CD4-positive, alpha-beta T cell treated with Interleukin-21 for 1 hour (primary cell): ENCODE results near the gene COPS3.
A peak's percentile ranks its signal among the peaks of the same experiment; 100 is the strongest.
"Not testable (repeated sequence)": the region's sequence is repeated elsewhere in the genome, so short reads cannot be mapped to it uniquely, and the experiment has no call there.

Experiments used
- DNase-seq: peaks from one replicate; pipeline ENCODE4 v3.0.0-alpha.2; 2020

Gene COPS3

DNA sequence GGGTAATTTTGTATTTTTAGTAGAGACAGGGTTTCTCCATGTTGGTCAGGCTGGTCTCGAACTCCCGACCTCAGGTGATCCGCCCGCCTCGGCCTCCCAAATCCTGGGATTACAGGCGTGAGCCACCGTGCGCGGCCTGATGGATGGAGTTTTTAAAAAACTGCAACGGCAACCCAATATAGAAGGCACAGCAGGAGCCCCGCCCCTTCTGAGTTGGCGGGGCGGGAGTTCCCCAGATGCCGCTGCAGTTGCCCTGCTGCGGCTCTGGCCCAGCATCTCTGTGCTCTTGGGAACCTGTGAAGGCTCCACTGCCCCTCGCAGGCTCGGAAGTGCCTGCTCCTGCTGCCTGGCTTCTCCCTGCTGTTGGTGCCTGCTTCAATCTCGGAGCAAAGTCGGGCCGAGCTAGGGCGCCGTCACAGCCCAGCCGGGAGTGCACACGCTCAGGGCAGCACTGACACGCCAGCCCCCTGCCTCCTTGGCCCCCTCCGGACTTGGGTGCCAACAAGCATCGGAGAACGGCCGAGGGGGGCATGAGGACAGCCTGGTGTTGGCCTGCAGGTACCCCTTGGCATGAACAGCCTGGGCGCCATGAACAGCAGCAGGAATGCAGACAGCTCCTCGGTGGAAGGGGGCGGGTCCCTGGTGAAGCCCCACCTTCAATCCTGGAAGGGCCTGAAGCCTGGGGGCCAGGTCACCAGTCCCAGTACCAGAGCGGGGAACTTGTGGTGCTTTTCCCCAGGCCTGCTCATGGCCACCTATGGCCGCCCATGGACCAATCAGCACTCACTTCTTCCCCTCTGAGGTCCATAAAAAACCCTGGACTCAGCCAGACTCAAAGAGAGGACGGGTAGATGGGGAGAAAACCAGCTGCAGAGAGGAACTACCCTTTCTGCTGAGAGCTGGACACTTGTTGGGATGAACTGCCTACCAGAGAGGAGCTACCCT lies 19.9 kb upstream of the COPS3 start:
- DNase-seq = peak; percentile 49

DNA sequence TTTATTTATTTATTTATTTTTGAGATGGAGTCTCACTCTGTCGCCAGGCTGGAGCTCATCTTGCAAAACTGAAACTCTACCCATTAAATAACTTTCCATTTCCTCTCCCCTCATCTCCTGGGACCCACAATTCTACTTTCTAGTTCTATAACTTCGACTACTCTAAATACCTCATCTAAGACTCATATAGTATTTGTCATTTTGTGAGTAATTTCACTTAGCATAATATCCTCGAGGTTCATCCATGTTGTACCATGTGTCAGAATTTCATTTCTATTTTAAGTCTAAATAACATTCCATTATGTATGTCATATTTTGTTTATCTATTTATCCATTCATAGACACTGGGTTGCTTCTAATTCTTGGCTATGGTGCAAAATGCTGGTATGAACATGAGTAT lies 17.1 kb upstream of the COPS3 start:
- DNase-seq = no peak

DNA sequence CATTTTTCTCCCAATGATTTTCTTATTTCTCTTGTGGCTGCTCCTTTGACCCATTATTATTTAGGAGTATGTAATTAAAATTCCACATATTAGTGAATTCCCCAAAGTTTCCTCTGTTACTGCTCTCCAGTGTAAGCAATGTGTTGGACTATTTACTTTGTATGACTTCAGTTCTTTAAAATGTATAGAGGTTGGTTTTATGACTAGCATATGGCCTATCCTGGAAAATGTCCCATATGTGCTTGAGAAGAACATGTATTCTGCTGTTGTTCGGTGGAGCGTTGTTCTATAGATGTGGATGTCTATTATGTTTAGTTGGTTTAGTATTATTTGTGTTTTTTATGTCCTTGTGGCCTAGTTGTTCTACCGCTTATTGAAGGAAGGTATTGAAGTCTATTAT lies 16.2 kb upstream of the COPS3 start:
- DNase-seq = no peak

DNA sequence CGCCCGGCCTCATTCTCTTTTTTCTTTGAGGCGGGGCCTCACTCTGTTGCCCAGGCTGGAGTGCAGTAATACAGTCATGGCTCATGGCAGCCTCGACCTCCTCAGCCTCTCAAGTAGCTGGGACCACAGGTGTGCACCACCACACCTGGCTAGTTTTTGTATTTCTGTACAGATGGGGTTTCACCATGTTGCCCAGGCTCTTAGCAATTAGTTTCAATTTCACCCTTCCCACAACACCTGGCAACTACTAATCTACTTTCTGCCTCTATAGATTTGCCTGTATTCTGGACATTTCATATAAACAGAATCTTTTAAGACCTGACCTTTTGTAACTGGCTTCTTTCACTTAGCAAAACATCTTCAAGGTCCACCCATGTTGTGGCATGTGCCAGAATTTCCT lies 14.1 kb upstream of the COPS3 start:
- DNase-seq = no peak

DNA sequence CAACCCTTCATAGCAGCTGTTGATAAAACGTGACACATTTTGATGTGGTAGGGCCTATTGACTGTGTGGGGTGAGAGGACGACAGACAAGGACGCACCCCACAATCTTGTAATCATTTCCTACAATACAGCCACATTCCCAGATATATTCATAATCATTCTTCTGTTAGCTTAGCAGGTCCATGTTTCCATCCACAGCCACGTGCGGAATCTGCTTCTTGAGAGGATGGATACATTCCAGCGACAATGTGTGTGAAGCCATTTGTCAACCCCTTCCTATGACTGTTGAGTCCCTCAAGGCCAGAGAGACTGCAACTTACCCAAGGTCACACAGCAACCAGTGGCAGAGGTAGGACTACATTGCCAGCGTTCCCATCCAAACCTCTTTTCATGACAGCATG lies 8.7 kb upstream of the COPS3 start:
- no peak for DNase-seq

DNA sequence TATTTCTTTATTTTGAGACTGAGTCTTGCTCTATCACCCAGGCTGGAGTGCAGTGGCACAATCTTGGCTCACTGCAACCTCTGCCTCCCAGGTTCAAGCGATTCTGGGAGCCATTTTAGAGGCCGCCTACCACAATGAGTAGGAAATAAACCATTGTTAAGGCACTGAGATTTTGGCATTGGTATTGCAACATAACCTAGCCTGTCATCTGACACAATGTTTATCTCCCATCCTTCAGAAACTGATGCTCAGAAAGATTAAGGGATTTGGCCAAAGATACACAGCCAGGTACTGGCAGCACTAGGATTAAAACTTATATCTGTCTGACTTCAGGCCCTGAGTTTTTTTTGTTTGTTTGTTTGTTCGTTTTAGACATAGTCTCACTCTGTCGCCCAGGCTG lies 8.0 kb upstream of the COPS3 start:
- no peak for DNase-seq

DNA sequence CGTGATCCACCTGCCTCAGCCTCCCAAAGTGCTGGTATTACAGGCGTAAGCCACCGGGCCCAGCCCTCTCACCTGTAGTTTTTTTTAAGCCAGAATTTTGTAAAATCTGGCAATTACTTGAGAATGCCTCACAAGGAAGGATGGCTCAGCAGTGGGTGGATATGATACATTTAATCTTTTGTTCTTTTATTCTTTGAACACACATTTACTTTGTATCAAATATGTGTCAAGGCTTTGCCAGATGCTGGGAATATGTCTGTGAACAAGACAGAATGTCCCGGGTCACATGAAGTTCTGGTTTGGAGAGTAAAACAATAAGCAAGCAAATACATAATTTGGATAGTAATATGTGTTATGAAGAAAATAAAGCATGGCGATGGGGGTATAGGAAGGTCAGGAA lies 4.9 kb upstream of the COPS3 start:
- DNase-seq = no peak

DNA sequence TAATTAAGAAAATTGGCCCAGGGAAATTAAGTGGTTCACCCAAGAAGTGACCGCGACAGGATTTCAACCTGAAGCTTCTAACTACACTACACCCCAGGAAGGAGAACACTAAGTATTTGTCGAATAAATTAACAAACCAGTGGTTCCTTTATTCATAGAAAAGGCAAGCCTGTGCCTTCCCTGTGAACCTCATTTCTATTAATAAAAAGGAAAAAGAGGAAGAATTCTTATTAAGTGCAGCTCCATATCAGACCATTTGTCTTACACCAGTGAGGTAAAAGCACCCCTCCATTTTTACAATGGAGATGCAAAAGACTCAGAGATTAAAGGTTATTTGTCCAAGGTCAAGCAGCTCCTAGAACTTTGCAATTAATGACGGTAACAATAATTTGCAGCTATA lies 1.7 kb downstream of the COPS3 start:
- no peak for DNase-seq

DNA sequence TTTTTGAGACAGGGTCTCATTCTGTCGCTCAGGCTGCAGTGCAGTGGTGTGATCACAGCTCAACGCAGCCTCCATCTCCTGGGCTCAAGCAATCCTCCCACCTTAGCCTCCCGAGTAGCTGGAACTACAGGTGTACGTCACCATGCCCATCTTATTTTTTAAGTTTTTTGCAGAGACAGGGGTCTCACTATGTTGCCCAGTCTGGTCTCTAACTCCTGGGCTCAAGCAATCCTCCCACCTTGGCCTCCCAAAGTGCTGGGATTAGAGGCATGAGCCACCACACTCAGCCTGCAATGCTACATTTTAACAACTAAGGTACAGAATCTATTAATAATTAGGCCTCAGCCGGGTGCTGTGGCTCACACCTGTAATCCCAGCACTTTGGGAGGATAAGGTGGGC lies 3.6 kb downstream of the COPS3 start:
- not testable (repeated sequence) for DNase-seq

DNA sequence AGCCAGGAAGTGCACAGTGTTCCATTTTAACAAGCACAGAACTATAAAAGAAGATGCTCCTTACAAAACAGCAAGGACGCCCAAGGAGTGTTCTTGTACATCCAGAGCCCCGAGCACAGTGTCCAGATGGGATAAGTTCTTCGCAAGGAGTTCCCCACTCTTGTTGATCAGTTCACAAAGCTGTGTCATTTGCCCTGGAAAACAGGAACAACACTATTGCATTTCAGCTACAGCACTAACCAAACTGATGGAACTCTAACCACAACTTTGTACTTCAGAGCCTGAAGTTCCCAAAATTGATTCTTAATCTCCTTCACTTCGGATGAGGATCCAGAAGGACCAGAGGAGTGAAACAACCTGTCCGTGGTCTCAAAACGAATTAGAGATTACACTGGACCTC lies 5.1 kb downstream of the COPS3 start:
- DNase-seq = no peak

DNA sequence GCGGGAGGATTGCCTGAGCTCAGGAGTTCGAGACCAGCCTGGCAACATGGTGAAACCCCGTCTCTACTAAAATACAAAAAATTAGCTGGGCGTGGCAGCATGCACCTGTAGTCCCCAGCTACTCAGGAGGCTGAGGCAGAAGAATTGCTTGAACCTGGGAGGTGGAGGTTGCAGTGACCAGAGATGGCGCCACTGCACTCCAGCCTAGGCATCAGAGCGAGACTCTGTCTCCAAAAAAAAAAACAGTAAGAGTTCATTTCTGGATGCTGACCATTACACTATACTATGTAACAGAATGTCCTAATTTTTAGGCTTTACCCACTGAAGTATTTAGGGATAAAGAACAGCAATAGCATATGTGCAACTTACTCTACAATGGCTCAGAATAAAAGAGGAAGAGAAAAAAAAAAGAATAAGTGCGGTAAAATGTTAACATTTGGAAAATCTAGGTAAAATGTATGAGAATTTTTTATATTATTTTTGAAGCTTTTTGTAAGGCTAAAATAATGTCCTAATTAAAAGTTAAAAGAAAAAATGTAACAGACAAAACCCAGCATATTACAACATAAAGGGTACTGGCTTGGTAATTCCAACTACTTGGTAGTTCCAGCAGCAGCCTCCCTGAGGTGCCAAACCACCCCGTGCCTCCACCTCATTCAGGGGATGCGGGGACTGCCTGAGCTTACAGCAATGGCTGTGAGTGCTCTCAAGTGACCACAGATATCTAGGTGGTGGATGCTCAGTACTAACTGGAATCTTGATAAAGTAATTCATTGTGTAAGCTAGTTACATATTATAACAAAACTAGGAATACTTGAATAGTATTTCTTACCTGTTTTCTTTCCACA lies 10.9 kb downstream of the COPS3 start:
- peak; percentile 34 for DNase-seq

DNA sequence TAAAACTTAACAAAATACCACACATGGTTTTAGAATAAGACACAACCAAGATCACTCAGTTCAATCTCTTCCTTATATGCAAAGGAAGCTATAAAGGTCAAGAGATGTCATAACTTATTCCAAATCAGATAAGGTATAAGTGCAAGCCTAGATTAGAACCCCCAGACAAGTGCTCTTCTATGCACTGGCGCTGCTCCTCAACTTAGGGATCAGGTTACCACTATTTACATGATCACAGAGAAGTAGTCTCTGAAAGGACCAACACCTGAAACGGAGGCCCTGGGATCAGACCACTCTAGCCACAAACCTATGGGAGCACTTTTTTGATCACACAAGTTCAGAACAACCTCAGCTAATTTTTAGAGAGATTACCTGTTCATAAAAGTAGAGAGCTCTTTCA lies 16.6 kb downstream of the COPS3 start:
- DNase-seq = no peak

DNA sequence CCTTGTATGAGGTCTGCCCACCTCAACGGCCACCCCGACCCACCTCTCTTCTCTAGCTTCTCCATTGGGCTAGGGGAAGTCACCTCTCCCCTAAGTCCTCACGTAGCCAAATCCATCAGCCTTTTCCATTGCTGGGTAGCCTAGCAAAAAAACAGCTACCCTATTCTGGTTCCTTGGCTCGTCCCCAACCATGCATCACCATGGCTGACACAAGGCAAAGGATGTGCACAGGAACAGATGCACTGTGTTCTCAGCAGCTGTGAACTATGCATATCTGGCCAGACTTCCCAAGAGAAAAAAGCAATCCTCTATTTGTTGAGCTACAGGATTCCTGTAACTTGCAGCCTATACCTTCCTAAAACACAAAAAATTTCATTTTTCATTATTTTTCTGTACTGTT lies 22.0 kb downstream of the COPS3 start:
- no peak for DNase-seq

DNA sequence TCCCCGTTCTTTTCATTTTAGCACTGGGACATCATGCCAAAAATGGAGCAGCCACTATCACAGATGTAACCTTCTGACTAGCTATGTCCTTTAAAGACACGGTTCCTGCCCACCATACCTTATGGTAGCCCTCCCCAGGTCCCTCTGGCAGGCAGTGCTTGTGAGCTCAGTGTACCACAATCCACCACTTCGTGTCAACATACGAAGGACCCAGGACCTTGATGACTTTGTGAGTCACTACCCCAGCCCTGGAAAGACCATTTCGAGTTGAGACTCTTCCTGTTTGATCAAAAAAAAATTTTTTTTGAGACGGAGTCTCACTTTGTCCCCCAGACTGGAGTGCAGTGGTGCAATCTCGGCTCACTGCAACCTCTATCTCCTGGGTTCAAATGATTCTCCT lies 23.0 kb downstream of the COPS3 start:
- no peak for DNase-seq

DNA sequence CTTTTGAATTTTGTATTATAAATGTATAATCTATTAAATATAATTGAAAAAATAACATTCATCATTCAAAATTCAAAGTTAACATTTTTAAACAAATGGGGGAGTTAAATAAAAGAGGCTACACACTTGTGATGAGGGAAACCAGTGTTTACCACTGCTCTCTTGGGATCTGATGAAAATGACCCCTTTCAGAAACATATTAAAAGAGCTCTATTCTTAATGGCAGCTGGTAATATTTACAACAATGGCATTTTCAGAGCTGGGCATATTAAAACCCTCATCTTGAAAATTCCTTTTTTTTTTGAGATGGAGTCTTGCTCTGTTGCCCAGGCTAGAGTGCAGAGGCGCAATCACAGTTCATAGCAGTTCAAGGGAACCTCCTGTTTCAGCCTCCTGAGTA lies 24.7 kb downstream of the COPS3 start:
- no peak for DNase-seq

DNA sequence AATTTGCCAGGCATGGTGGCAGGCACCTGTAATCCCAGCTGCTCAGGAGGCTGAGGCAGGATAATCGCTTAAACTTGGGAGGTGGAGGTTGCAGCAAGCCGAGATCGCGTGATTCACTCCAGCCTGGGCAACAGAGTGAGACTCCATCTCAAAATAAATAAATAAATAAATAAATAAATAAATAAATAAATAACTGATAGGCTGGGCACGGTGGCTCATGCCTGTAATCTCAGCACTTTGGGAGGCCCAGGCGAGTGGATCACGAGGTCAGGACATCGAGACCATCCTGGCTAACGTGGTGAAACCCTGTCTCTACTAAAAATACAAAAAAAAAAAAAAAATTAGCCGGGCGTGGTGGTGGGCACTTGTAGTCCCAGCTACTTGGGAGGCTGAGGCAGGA lies 25.4 kb downstream of the COPS3 start:
- DNase-seq = not testable (repeated sequence)

DNA sequence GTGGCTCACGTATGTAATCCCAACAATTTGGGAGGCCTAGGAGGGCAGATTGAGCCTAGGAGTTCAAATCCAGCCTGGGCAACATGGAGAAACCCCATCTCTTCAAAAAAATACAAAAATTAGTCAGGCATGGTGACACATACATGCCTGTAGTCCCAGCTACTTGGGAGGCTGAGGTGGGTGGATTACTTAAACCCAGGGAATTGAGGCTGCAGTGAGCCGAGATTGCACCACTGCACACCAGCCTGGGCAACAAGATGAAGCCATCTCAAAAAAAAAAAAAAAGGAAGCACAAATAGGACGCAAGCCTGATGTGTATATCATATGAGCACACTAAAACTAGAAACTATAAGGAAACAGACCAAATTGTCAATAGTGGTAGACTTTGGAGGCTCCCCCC lies 27.0 kb downstream of the COPS3 start:
- DNase-seq = no peak

DNA sequence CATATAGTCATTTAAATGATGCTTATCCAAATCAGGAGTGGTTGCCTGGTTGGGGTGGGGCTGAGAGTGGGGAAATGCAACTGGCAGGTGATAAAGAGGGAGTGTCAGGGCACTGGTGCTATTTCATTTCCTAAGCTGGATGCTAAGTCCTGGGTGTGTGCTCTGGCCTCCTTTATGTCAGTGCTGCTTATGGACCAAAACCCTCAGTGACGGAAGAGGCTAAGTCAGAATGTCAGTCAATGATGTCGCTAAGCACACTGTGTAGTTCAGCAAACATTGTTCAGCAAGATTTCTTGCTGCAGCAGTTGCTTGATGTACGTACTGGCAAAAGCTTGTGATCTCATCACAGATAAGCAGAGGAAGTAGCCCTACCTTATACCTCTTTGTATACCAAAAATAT lies 27.6 kb downstream of the COPS3 start:
- DNase-seq = no peak

DNA sequence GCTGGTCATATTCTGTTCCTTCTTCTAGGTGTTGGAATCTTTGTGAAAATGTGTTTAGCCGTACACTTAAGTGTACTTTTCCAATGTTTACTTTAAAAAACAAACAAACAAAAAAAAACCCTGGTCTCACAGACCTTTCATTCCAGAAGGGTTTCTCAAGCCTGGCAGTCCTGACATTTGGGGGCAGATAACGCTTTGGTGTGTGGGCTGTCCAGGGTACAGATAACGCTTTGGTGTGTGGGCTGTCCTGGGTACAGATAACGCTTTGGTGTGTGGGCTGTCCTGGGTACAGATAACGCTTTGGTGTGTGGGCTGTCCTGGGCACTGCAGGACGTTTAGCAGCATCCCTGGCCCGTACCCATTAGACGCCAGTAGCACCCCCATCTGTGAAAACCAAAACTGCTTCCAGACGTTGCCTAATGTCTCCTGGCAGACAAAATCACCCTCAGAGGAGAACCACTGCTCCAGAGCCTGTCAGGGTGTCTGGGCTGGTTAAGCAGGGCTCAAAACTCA lies 28.8 kb downstream of the COPS3 start:
- no peak for DNase-seq

DNA sequence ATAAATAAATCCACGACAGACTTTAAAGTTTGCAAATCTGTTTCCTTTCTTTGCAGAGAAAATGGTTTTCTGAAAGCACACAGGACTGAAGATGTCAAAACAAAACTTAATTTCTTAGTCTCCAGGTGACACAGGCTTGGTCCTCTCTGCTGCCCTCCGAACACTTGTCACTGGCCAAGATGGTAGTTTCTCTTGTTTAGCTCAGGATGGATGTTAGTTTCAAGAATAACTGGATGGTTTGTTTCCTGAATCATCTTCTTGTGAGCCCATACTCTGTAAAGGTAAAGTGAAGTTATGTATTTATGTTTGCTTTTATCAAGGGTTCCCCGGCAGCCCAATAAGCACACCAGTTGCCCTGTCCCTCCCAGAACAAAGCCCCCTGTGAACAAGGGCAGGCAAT lies 34.2 kb downstream of the COPS3 start:
- DNase-seq = no peak

DNA sequence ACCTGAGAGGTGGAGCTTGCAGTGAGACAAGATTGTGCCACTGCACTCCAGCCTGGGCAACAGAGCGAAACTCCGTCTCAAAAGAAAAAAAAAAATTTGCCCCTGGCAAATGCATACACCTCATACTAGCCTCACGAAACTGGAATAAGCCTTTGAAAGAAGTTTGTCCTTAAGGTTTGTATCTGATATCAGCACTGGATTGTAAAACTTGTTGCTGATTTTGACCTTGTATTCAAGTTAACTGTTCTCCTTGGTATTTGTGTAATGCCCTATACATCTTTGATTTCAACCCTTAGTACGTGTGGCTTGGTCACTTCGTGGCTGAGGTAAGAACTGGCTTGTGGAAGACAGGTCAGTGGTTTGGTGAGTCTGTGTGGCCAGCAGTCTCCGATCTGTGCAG lies 37.9 kb downstream of the COPS3 start:
- DNase-seq = no peak

DNA sequence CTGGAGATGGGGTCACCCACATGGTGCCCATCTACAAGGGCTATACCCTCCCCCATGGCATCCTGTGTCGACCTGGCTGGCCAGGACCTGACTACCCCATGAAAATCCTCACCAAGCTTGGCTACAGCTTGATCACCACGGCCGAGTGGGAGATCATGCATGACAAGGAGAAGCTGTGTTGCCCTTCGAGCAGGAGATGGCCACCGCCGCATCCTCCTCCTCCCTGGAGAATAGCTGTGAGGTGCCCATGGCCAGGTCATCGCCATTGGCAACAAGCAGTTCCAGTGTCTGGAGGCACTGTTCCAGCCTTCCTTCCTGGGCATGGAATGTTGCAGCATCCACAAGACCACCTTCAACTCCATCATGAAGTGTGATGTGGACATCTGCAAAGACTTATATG lies 38.8 kb downstream of the COPS3 start:
- DNase-seq = no peak

DNA sequence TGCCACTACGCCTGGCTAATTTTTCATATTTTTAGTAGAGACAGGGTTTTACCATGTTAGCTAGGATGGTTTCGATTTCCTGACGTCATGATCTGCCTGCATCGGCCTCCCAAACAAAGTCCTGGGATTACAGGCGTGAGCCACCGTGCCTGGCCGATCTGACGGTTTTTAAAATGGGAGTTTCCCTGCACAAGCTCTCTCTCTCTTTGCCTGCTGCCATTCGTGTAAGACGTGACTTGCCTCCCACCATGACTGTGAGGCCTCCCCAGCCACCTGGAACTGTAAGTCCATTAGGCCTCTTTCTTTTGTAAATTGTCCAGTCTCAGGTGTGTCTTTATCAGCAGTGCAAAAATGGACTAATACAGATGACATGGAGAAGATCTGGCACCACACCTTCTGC lies 39.4 kb downstream of the COPS3 start:
- no peak for DNase-seq

DNA sequence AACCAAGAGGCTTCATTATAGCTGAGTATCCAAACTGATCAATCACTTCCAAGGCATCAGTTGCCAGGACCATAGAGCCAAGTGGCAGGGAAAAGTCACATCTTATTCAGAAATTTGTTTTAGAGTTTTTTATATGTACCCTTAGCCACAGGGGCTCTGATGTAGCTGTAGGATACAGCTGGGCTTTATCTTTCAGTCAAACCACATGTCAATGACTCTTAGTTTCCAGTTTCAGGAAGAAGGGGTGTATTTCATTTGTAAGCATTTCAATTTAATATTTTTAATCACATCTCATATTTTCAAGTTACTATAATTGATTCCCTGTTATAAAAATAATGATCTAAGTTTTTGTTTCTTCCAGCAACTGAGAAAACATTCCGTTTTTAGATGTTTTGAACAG lies 41.2 kb downstream of the COPS3 start:
- no peak for DNase-seq
